H4 (cell line): ENCODE results near the gene SUV39H1. TPM values are rescaled to one million over a fixed set of nuclear protein-coding genes. Genes with fewer than 3 reads are reported as not detected.

Source experiments
- DNase-seq: peaks from one replicate; pipeline ENCODE4 v3.0.0-alpha.2; 2015; ENCODE audit warnings: low spot score
- total RNA-seq: library from RNA; depleted of rRNA; stranded (reverse); fragments of >200 nt; shearing (Covaris generic); gene quantifications from 2 replicates; pipeline ENCODE4 v1.2.3, GENCODE V29; 2014

The SUV39H1 gene
- total RNA-seq, 1 experiment from 2014 or later: 11.8 TPM

DNA sequence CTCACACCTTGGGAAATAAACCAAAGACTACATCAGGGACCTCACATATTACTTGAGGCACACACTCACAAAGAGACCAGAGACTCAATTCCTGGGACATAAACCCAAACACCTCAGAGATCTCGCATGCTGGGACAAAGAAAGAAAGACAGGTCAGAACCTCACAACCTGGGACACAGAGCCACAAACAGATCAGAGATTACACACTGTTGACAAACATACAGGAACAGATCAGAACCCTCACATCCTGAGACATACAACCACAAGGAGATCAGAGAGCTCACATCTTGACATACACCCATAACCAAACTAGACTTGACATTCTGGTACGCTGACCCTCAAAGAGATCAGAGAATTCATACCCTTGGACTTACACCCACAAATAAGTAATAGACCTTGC lies 17.3 kb downstream of the SUV39H1 start:
- no peak for DNase-seq

DNA sequence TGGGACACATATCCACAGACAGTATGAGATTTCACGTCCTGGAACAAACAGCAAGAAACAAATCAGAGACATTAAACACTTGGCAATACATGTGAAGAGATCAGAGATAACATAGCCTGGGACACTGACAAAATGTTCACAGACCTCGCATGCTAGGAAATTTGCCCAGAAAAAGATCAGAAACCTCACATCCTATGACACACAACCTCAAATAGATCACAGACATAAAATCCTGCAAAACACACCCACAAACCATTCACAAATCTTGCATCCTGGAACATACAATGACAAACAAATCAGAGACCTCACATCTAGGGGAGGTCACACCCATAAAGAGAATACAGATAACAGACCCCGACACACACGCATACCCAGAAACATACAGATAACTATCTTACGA lies 18.0 kb downstream of the SUV39H1 start:
- DNase-seq: no peak

DNA sequence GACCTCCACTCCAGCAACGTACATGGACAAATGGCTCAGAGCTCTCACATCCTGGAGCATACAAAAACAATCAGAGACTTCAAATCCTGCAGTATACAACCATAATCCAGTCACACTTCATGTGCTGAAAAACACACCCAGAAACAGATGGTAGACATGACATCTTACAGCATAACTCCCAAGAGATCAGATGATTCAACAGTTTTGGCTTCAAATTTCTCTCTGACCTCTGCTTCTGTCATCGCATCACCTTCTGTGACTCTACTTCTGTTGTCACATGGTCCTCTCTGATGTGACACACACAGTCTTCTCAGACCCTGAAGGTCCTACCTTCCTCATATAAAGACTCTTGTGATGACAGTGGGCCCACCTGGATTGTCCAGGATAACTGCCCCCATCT lies 18.5 kb downstream of the SUV39H1 start:
- DNase-seq: no peak

DNA sequence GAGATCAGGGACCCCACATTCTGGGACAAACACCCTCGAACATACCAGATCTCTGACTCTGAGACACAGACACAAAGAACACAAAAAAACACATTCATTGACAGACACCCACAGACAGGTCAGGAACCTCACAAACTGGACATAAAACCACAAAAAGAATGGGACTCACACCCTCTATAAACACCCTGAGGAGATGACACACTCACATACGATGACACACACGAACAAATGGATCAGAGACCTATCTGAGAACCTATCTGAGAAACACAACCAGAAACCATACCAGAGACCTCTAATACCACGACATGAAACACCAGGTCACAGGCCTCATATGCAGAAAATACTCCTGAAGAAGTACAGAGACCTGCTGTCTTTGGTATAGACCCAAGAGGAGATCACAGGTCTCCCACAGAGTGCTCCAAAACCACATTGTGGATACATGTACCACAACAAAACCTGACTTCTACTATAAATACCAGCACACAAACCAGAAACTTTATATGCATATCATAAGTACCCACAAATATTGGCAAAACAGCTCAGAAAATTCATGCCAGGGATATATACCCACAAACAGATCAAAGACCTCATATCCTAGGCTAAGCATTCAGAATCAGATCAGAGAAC lies 19.5 kb downstream of the SUV39H1 start:
- DNase-seq: no peak

DNA sequence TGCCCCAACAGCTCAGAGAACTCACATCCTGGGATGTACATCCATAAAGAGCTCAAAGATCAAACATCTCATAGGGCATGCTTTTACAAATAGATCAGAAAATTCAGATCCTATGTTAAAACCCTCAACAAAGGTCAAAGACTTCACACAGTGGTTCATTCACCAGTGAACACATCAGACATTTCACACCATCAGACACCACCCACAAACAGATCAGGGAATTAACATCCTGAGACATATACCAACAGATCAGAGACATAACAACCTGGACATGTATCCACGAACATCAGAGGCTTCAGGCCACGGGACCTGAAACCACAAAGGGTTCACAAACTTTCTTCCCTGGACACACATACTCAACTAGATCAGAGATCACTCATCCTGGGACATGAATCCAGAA lies 23.4 kb downstream of the SUV39H1 start:
- no peak for DNase-seq

DNA sequence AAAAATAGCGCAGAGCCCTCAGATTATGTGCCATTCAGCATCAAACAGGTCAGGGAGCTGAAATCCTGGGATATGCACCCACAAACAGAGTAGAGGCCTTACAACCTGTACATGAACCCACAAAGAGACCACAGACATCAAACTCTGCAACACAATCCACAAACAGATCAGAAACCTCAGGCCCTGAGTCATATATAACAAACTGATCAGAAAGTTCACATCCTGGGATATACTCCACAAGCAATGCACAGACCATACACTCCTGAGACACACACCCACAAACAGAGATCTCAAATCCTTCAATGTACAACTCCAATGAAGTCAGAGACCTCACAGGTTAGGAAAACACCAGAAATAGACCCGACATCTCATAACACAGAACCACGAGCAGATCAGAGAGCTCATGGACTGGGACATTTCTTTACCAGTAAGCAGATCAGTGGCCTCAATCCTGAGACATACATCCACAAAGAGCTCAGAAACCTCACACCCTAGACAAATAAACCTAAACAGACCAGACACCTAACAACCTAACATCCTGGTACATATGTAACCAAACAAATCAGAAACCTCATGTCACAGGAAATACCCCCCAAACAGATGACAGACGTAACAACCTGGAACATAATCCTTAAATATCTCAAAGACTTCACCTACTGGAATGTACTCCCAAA lies 24.2 kb downstream of the SUV39H1 start:
- no peak for DNase-seq

DNA sequence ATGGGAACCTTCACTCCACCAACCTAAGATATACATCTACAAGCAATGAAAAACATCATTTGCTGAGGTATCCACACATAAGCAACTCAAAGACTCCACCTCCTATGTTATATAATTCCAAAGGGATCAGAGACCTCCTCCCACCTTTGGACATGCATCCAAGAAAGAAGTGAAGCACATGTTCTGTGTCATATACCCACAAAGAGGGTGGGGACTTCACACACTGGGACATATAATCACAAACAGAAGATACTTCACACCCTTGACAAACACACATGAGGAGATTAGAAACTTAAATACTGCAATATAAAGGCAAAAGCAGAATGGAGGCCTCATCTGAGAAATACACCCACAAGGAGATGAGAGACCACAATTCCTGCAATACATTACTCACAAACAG lies 25.4 kb downstream of the SUV39H1 start:
- DNase-seq: no peak

DNA sequence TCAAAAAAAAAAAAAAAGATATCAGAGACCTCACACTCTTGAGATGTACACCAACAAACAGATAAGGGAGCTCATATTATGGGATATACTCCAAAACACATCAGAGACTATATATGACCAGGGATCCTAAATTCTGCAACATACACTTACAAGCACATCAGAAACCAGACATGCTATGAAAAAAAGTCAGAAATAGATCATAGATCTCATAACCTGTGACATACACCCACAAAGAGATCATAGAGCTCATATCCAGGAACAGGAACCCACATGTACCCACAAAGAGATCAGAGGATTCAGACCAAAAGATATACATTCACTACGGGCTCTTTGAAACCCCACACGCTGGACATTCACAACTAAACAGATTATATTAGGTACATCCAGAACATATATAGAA lies 30.1 kb downstream of the SUV39H1 start:
- no peak for DNase-seq

DNA sequence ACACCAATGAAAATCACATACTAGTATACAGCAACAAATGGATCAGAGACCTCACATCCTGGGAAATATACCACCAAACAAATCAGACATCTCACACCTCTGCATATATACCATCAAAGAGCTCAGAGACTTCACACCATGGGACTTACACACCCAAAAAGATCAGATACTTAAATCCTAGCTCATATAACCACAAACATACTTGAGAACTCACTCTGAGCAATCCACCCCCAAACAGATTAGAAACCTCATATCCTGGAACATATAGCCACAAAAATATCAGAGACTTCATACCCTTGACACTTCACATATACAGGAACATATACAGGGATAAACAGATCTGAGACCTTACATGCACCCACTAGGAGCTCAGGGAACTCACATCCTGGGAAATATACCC lies 32.1 kb downstream of the SUV39H1 start:
- no peak for DNase-seq

DNA sequence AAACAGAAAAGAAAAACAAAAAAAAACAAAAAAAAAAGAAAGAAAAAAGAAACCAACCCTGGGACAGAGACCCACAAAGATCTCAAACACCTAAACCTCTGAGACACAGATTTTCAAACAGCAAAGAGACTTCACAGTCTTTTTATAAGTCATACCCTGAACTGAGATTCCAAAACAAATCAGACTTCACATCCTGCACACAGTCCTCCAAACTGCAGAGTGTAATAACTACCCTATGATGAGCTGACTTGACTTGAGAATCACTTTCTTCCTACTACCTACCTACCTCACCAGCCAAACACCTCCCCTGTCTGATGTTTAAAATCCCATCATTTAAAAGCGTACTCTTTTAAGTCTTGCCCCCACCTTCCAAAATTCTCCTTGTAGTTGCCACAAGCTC lies 39.8 kb downstream of the SUV39H1 start:
- no peak for DNase-seq

DNA sequence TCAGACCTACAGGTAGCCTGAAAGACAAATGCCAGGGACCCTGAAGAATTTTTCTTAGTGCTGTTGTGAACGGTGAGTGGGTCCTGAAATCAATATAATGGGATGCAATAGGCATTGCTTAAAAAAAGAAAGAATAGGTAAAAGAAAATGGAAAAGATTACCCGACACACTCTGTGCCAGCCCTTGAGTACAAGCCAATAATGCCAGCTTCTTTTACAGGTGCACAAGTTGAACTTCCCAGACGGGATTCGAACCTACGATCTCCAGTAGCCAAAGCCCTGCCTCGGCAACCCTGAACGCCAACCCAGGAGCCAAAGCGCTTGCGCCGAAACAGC lies 40.3 kb downstream of the SUV39H1 start:
- DNase-seq: no peak

DNA sequence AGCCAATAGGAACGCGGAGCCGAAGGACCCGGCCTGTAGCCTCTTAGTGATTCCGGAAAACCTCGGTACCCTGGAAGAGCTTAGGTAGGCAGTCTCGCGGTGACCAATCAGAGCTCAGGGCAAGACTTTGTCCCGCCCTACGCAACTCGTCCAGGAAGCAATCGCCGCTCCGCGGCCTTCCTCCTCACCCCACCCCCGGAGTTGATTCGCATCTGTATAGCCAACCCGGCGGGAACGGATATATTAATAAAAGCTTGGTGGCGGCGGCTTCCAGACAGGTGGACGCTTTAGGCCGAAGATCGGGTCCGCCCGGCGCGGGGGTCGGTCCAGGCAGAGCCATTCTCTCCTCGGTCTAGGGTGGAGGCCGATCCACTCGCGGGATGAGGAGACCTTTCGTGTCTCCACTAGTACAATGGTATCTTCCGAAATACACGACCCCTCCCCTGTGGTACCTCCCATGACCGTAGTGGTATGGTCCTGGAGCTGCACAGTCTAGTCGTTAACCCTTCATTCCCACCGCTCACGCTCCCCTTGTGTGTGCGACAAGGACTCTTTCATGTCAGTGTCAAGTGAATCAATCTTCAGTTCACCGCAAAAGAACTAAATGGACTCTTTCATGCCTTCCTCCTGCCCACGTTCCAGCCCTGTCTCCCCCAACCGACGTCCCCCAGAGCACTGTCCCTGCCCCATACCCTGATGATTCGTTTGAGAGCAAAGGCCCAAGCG lies 40.8 kb downstream of the SUV39H1 start:
- peak; percentile 97 for DNase-seq

DNA sequence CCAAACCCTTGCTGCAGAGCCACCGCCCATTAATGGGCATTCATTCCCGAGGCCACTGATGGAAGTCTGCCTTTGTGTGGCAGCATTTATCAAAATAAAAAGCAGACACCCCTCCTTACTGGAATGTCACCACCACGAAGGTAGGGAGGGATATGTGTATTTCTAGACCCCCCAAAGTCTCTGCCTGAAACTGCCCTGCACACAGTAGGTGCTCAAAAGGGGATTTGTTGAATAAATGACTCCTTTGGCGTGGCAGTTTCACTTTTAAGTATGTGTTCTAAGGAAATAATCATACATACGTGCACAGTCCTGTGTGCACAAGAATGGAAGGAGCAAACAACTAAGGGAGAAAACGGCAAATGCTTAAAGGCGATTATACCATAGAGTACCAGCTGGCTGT lies 41.4 kb downstream of the SUV39H1 start:
- no peak for DNase-seq

DNA sequence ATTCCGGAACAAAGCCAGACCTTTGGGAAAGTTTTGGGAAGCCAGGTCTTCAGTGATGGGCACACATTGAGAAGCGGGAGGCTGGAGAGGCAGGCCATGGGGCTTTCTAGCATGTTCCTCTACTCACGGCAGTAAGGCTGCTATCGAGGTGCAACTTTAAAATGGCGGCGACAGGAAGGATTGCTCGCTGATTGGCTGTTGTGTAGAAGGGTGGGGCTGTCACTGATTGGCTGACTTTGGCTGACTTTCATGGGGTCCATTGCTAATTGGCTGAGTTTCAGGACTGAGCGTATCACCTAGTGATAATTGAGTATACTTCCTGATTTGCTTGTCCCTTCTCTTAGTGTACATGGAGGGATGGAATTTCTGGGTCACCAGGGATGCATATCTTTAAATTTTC lies 45.3 kb downstream of the SUV39H1 start:
- no peak for DNase-seq

DNA sequence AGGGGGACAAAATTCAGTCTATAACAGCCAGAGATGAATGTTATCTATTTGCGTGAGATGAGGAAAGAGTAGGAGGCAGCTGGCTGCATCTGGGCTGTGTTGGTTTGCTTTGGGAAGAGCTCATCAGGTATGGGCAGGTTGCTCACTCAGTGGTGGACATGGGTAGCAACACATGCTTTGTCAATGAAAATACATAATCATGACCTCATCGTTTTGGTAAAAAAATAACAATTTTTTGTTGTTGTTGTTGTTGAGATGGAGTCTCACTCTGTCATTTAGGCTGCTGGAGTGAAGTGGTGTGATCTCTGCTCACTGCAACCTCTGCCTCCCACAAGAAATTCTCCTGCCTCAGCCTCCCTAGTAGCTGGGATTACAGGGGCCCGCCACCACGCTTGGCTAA lies 48.7 kb downstream of the SUV39H1 start:
- DNase-seq: no peak

DNA sequence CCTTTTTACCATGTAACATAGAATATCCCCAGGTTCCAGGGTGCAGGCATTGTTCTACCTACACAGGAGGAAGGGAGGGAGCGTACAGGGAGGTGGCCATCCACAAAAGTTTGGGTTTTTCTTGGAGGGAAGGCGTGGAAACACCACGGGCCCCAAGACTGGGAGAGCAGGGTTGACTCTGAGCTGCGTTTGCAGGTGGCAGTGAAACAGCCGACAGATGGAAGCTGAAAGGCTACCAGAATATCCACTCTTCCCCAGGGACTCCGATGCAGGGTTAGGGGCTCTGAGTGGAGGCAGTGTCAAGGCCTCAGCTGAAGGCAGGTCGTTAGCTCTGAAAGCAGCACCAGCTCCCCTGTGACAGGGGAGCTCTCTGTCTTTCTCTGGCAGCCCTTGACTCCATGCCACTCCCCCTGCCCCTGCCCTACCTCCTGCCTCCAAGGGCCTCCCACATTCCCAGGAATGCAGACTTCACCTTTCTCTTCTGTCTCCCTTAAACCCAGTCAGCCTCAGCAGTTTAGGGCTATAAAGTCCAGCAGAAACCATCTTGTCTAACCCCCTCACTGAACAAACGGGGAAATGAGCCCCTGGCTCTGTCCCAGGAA lies 51.0 kb downstream of the SUV39H1 start:
- DNase-seq: no peak

DNA sequence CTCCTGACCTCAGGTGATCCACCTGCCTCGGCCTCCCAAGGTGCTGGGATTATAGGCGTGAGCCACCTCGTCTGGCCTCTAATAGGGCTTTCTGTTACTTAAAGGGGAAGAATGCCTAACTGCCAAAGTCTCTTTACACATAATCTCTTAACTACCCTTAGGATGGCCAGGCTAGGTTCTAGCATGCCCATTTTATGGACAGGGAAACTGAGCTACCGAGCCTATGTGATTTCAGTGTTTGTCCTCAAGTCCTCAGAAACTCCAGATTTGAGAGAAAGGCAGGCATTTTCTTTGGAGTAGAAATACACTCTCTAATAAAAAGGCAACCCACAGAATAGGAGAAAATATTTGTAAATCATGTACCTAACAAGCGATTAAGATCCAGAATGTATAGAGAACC lies 52.6 kb downstream of the SUV39H1 start:
- DNase-seq: no peak

DNA sequence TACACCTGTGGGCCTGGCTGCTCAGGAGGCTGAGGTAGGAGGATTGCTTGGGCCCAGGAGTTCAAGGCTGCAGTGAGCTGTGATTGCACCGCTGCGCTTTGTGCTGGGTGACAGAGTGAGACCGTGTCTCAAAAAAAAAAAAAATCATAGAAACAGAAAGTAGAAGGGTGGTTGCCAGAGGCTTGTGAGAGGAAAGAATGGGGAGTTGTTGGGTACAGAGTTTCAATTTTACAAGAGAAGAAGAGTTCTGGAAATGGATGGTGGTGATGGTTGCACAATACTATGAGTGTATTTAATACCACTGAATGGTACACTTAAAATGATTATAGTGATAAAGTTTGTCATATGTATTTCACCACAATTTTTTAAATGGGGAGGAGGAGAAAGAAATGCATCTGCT lies 54.8 kb downstream of the SUV39H1 start:
- no peak for DNase-seq

DNA sequence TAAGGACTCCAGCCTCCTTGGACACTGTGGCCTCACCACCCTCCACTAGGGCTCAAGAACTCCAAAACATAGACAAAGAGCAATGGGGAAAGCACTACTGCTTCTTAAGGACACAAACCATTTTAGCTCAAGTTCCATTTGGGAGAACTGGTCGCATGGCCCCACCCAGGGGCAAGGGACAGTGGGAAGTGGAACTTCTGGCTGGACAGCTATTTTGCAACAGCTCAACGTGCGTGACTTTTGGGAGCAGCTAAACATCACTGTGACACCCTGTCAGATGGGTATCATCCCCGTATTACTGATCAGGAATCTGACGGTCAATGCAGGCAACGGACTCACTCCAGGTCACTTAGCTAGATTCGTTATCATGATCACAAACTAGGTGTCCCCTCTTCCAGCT lies 56.0 kb downstream of the SUV39H1 start:
- DNase-seq: no peak

DNA sequence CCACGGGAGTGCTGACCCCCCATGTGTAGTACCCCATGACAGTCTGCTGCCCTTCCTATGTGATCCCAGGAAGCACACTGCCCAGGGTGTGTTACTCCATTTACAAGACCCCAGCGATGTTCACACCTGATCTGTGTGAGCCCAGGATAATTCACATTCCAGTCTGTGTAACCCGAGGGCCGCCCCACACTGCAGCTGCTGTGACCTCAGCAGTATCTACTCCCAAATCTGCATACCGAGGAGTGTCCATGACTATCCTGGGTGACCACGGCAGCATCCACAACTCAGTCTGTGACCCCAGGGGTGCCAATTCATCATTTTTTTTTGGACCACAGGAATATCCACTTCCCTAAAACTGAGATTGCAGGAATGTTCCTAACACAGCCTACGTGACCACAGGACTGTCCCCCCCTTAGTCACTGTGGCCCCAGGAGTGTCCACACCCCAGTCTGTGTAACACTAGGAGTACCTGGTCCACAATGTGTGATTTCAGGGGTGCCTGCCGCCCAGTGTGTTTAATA lies 57.2 kb downstream of the SUV39H1 start:
- DNase-seq: no peak

DNA sequence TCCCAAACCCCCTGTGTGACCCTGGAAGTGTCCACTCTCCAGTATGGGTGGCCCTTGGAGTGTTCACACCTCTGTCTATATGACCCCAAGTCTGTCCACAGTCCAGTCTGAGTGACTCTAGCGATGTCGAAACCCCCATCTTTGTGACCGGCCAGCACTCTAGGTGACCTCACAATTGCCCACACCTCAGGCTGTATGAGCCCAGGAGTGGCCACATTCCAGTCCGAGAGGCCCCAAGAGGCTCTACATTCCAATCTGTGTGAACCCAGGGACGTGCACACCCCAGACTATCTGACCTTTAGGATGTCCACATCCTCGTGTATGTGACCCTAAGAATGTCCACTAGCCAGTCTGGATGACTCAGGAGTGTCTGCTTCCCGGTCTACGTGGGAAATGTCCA lies 57.7 kb downstream of the SUV39H1 start:
- DNase-seq: no peak
